ENCODE results near the gene LPAR5.
A peak's percentile ranks its signal among the peaks of the same experiment; 100 is the strongest.

LPAR5 gene

GRCh38 chr12:6574576-6575295 is 61.0 kb downstream of the LPAR5 start:
- H4K20me1 ChIP-seq (ENCODE audit: insufficient read depth, low read length) = no peaks in the 10 kb centered on the region
- H3K4me3 ChIP-seq (ENCODE audit: low read length) = no peak overlapping the region
- H3K27ac ChIP-seq (ENCODE audit: low read length) = no peak overlapping the region
- peaks cover 2% of the 10 kb centered on the region; the same call in 1 of the 2 replicates for H3K79me2 ChIP-seq (ENCODE audit: low read length)
- H2AFZ ChIP-seq (ENCODE audit: low read depth, low read length) = no peak overlapping the region
- no peaks in the 10 kb centered on the region for H3K9me3 ChIP-seq (ENCODE audit: insufficient read depth, low read length)
- no peak for TF ChIP-seq CTCF (IDR thresholded peaks at IDR 0.05; ENCODE audit: low read depth, low read length)
- TF ChIP-seq EZH2phosphoT487 (IDR thresholded peaks at IDR 0.05; ENCODE audit: low read depth) = no peak
- no peak overlapping the region for H3K9ac ChIP-seq (ENCODE audit: low read length)
- H3K4me1 ChIP-seq (ENCODE audit: low read length) = no peaks in the 10 kb centered on the region
- peaks cover 66% of the 10 kb centered on the region for H3K36me3 ChIP-seq (replicated peaks; ENCODE audit: low read depth, low read length)
- H3K4me2 ChIP-seq (ENCODE audit: low read length) = no peak overlapping the region
- H3K27me3 ChIP-seq (ENCODE audit: low read depth, low read length) = no peaks in the 10 kb centered on the region

- no peaks in the 10 kb centered on the region for H3K9me3 ChIP-seq (ENCODE audit: insufficient read depth, low read length)
- H3K79me2 ChIP-seq (ENCODE audit: low read length) = peaks cover 14% of the 10 kb centered on the region
- H4K20me1 ChIP-seq (ENCODE audit: insufficient read depth, low read length) = no peaks in the 10 kb centered on the region
- peaks cover 2% of the 10 kb centered on the region; the same call in 1 of the 2 replicates for H3K4me1 ChIP-seq (ENCODE audit: low read length)
- no peak overlapping the region for H3K4me2 ChIP-seq (ENCODE audit: low read length)
- TF ChIP-seq EZH2phosphoT487 (IDR thresholded peaks at IDR 0.05; ENCODE audit: low read depth) (no peak), CTCF (IDR thresholded peaks at IDR 0.05; ENCODE audit: low read depth, low read length) (no peak)
- H2AFZ ChIP-seq (ENCODE audit: low read depth, low read length) = no peak overlapping the region
- H3K36me3 ChIP-seq (replicated peaks; ENCODE audit: low read depth, low read length) = peaks cover 64% of the 10 kb centered on the region
- no peak overlapping the region for H3K27ac ChIP-seq (ENCODE audit: low read length)
- no peak overlapping the region for H3K9ac ChIP-seq (ENCODE audit: low read length)
- no peaks in the 10 kb centered on the region for H3K27me3 ChIP-seq (ENCODE audit: low read depth, low read length)
- H3K4me3 ChIP-seq (ENCODE audit: low read length) = no peak overlapping the region
Observed at GRCh38 chr12:6573001-6573400, 62.8 kb downstream of the LPAR5 start.

- Histone ChIP-seq H3K9me3 (ENCODE audit: insufficient read depth, low read length) (no peaks in the 10 kb centered on the region), H3K4me1 (ENCODE audit: low read length) (peaks cover 6% of the 10 kb centered on the region), H3K4me3 (ENCODE audit: low read length) (no peak overlapping the region), H3K4me2 (ENCODE audit: low read length) (no peak overlapping the region), H2AFZ (ENCODE audit: low read depth, low read length) (no peak overlapping the region), H3K36me3 (replicated peaks; ENCODE audit: low read depth, low read length) (peaks cover 52% of the 10 kb centered on the region), H3K27me3 (ENCODE audit: low read depth, low read length) (no peaks in the 10 kb centered on the region), H3K79me2 (ENCODE audit: low read length) (peaks cover 39% of the 10 kb centered on the region), H3K27ac (ENCODE audit: low read length) (no peak overlapping the region), H4K20me1 (ENCODE audit: insufficient read depth, low read length) (no peaks in the 10 kb centered on the region), H3K9ac (ENCODE audit: low read length) (no peak overlapping the region)
- TF ChIP-seq CTCF (IDR thresholded peaks at IDR 0.05; ENCODE audit: low read depth, low read length) = peak; percentile 68
- no peak for TF ChIP-seq EZH2phosphoT487 (IDR thresholded peaks at IDR 0.05; ENCODE audit: low read depth)
Observed at GRCh38 chr12:6570264-6570887, 65.4 kb downstream of the LPAR5 start.

GRCh38 chr12:6569786-6570185 is 66.0 kb downstream of the LPAR5 start:
- Histone ChIP-seq H4K20me1 (ENCODE audit: insufficient read depth, low read length) (no peaks in the 10 kb centered on the region), H2AFZ (ENCODE audit: low read depth, low read length) (no peak overlapping the region), H3K27me3 (ENCODE audit: low read depth, low read length) (no peaks in the 10 kb centered on the region), H3K9me3 (ENCODE audit: insufficient read depth, low read length) (no peaks in the 10 kb centered on the region), H3K4me1 (ENCODE audit: low read length) (peaks cover 6% of the 10 kb centered on the region), H3K79me2 (ENCODE audit: low read length) (peaks cover 40% of the 10 kb centered on the region), H3K27ac (ENCODE audit: low read length) (no peak overlapping the region), H3K4me2 (ENCODE audit: low read length) (no peak overlapping the region), H3K4me3 (ENCODE audit: low read length) (no peak overlapping the region), H3K36me3 (replicated peaks; ENCODE audit: low read depth, low read length) (peaks cover 53% of the 10 kb centered on the region), H3K9ac (ENCODE audit: low read length) (no peak overlapping the region)
- TF ChIP-seq CTCF (IDR thresholded peaks at IDR 0.05; ENCODE audit: low read depth, low read length) = no peak
- TF ChIP-seq EZH2phosphoT487 (IDR thresholded peaks at IDR 0.05; ENCODE audit: low read depth) = no peak

All from OCI-LY3 (cell line).